Measurements from ENCODE around the gene IGFBP4. TPM values are rescaled to one million over a fixed set of nuclear protein-coding genes. Genes with fewer than 3 reads are reported as not detected.

IGFBP4 gene
- total RNA-seq, 2 donors from 2014 or later = 88.7 to 315 TPM

DNA sequence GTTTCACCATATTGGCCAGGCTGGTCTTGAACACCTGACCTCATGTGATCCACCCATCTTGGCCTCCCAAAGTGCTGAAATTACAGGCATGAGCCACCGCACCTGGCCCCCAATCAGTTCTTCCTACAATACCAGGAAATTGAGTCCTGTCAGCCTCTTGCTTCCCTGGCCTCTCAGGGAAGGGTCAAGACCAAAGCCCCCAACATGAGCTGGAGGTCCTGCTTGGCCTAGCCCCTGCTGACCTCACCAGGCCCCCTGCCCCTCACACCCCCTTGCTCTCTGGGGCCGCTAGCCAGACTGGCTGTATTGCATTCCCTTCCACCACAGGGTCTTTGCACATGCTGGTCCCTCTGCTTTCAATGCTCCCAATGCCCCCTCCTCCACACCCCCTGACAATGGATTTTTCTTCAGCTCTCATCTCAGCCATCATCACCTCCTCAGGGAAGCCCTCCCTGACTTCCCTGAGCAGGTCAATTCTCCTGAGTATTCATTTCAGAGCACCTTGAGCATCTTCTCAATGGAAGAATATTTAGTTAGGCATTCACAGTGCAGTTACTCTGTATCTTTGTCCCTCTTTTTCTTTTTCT lies 24.1 kb downstream of the IGFBP4 start:
- ATAC-seq = no peak

DNA sequence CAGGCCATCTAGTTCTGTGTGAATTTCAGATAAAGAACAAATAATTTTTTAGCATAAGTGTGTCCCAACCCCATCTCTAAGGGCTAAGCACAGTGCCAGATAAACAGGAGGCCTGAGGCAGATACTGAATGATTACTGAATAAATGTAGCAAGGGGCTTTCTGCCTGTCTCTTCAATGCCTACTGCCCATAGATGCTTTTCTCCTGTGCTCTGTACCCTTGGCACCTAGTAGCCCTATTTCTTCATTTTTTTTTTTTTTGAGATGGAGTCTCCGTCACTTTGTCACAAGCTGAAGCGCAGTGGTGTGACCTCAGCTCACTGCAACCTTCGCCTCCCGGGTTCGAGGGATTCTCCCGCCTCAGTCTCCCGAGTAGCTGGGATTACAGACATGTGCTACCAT lies 25.3 kb downstream of the IGFBP4 start:
- no peak for TF ChIP-seq POLR2A (IDR thresholded peaks at IDR 0.05)
- TF ChIP-seq, protein P1, sequence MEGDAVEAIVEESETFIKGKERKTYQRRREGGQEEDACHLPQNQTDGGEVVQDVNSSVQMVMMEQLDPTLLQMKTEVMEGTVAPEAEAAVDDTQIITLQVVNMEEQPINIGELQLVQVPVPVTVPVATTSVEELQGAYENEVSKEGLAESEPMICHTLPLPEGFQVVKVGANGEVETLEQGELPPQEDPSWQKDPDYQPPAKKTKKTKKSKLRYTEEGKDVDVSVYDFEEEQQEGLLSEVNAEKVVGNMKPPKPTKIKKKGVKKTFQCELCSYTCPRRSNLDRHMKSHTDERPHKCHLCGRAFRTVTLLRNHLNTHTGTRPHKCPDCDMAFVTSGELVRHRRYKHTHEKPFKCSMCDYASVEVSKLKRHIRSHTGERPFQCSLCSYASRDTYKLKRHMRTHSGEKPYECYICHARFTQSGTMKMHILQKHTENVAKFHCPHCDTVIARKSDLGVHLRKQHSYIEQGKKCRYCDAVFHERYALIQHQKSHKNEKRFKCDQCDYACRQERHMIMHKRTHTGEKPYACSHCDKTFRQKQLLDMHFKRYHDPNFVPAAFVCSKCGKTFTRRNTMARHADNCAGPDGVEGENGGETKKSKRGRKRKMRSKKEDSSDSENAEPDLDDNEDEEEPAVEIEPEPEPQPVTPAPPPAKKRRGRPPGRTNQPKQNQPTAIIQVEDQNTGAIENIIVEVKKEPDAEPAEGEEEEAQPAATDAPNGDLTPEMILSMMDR (IDR thresholded peaks at IDR 0.05) = no peak
- WGBS, 2 donors = 87 to 93% methylated on average over 7 of the region's 7 CpGs
- H3K36me3 ChIP-seq (replicated peaks in 1 of 2; ENCODE audit: insufficient read depth in 1 of 2, low read depth in 2 of 2) = no peaks in the 10 kb centered on the region

More for the DNA sequence above, 24.1 kb downstream of the IGFBP4 start:
- TF ChIP-seq POLR2A (IDR thresholded peaks at IDR 0.05) = no peak
- TF ChIP-seq, protein P1 (IDR thresholded peaks at IDR 0.05) = no peak
- H3K9me3 ChIP-seq = no peaks in the 10 kb centered on the region
- no peaks in the 10 kb centered on the region for H3K4me1 ChIP-seq
- no peaks in the 10 kb centered on the region for H3K36me3 ChIP-seq (replicated peaks in 1 of 2; ENCODE audit: insufficient read depth in 1 of 2, low read depth in 2 of 2)
- no peak overlapping the region for H3K4me3 ChIP-seq
- intact Hi-C loops (cut with DNase I) = no loop called here
- no peaks in the 10 kb centered on the region for H3K27me3 ChIP-seq
- H3K27ac ChIP-seq = no peak overlapping the region
- no peak for DNase-seq
- WGBS, 2 donors = 67 to 92% methylated on average over 2 of the region's 2 CpGs

DNA sequence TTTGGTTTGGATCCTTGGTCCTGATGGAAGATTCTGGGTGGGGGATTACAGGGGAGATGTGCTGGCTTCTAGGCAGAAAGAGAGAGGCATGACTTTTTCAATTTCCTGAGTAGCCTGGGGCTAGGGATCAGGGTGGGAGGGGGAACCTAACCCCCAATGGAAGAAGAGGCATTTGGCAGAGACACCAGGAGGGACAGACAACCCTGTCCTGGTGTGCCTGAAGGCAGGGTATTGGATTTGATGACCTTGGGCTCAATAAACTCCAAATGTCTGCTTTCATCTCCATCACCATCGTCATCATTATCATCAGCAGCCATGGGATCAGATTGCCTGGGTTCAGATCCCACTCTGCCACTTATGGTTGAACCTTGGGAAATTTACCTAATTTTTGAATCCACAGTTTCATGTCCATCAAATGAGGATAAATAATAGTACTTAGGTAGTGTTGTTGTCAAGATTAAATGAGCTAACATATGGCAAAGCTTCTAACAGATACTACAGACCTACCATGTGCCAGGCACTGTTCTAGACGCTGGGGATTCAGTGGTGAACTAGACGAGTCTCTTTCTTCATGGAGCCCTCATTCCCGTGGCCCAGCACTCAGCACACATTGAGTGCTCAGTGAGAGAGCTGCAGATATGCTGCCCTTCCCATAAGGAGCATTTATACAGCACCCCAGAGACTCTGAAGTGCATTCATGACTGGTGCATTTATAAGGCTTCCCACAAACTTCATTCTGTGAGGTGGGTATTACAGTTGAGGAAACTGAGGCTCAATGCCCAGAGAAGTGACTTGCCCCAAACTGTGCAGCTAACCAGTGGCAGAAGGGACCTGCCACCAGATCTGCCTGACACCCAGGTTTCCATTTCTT lies 26.8 kb downstream of the IGFBP4 start:
- TF ChIP-seq, protein P1 (IDR thresholded peaks at IDR 0.05) = no peak
- TF ChIP-seq POLR2A (IDR thresholded peaks at IDR 0.05) = no peak
- H3K36me3 ChIP-seq (replicated peaks in 1 of 2; ENCODE audit: insufficient read depth in 1 of 2, low read depth in 2 of 2) = no peaks in the 10 kb centered on the region
- DNase-seq = no peak
- no peaks in the 10 kb centered on the region for H3K4me1 ChIP-seq
- intact Hi-C loops (cut with DNase I) = no loop called here
- H3K27ac ChIP-seq = no peak overlapping the region
- H3K9me3 ChIP-seq = no peaks in the 10 kb centered on the region
- WGBS, 2 donors = 60 to 64% methylated on average over 2 to 4 of the region's 4 CpGs
- no peak overlapping the region for H3K4me3 ChIP-seq
- H3K27me3 ChIP-seq = no peaks in the 10 kb centered on the region
- ATAC-seq = no peak

More for the DNA sequence above, 25.3 kb downstream of the IGFBP4 start:
- Histone ChIP-seq H3K9me3 (no peaks in the 10 kb centered on the region), H3K27ac (no peak overlapping the region), H3K4me1 (no peaks in the 10 kb centered on the region), H3K4me3 (no peak overlapping the region), H3K27me3 (no peaks in the 10 kb centered on the region)
- no peak for DNase-seq
- intact Hi-C loops (cut with DNase I) = no loop called here
- ATAC-seq = no peak

DNA sequence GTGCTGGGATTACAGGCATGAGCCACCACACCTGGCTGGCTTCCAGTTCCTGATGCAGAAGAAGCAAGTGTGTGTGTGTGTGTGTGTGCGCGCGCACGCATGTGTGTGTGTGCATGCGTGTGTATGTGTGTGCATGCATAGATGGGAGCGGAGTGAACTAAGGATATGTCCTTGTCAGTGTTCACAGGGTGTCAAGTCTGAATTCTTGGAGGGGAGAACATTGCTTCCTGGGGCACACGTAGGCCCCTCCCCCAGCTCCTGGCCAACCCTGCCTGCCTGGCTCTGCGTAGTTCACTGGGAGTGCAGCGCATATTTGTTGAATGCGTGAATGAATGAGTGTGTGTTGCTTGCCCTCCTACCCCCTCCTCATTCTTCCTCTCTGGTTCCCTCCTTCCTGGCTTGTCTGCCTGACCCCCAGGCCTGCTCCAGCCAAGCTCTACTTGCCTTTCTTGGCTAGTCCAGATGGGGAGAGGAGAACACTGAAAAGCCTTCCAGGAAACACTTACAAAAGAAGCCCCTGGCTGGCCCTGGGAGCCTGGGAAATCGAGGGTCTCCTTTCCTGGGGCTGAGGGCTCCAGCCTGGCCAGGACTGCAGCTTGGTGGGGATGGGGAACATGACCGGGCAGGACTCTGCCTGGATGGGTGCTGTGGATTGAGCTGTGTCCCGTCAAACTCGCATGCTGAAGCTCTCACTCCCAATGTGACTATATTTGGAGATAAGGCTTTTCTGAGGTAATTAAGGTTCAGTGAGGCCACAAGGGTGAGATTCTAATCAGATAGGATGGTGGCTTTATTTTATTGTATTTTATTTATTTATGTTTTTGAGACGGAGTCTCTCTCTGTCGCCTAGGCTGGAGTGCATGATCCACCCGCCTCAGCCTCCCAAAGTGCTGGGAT lies 27.9 kb downstream of the IGFBP4 start:
- ATAC-seq (no peak), DNase-seq (no peak)
- no peak overlapping the region for H3K27ac ChIP-seq
- no peaks in the 10 kb centered on the region for H3K4me1 ChIP-seq
- WGBS, 2 donors = 77 to 86% methylated on average over 15 to 17 of the region's 17 CpGs
- no peaks in the 10 kb centered on the region for H3K9me3 ChIP-seq
- TF ChIP-seq, protein P1 (IDR thresholded peaks at IDR 0.05) = no peak
- no peak for TF ChIP-seq POLR2A (IDR thresholded peaks at IDR 0.05)
- no peaks in the 10 kb centered on the region for H3K36me3 ChIP-seq (replicated peaks in 1 of 2; ENCODE audit: insufficient read depth in 1 of 2, low read depth in 2 of 2)
- H3K4me3 ChIP-seq = no peak overlapping the region
- H3K27me3 ChIP-seq = no peaks in the 10 kb centered on the region
- intact Hi-C loops (cut with DNase I) = no loop called here

Measured in body of pancreas (tissue), 4 donors.